HuH-7 (cell line): Measurements from ENCODE around the gene UCKL1.
"Not testable (repeated sequence)": the region's sequence is repeated elsewhere in the genome, so short reads cannot be mapped to it uniquely, and the experiment has no call there.

Experiments
- DNase-seq: peaks from one replicate; pipeline ENCODE4 v3.0.0; 2011; ENCODE audit warnings: low spot score

The UCKL1 gene

GRCh38 chr20:63955827-63956663 is at the start of gene UCKL1:
UCKL1 (minus strand) TSS chr20:63956416; CDS start chr20:63956372, 44 bp downstream.
- DNase-seq = peak; percentile 97

- DNase-seq = no peak
Observed at GRCh38 chr20:64005394-64005793, 49.2 kb upstream of the UCKL1 start.

GRCh38 chr20:64003960-64004725 is 47.9 kb upstream of the UCKL1 start:
- no peak for DNase-seq

- DNase-seq = no peak
Observed at GRCh38 chr20:64001607-64002011, 45.4 kb upstream of the UCKL1 start.

GRCh38 chr20:64000906-64001305 is 44.7 kb upstream of the UCKL1 start:
- DNase-seq = no peak

- no peak for DNase-seq
Observed at GRCh38 chr20:63982937-63983336, 26.7 kb upstream of the UCKL1 start.

- peak; percentile 98 for DNase-seq
Observed at GRCh38 chr20:63980806-63981728, 24.9 kb upstream of the UCKL1 start, which contains the start of gene PRPF6. PRPF6 (plus strand) TSS chr20:63981132; CDS start chr20:63981246, 114 bp downstream.

- DNase-seq = no peak
Observed at GRCh38 chr20:63980317-63980805, 24.1 kb upstream of the UCKL1 start.

GRCh38 chr20:63979557-63980316 is 23.5 kb upstream of the UCKL1 start, which contains the start of gene SAMD10:
SAMD10 (minus strand) TSS chr20:63979642; CDS start chr20:63979467, 175 bp downstream.
- peak; percentile 67 for DNase-seq

GRCh38 chr20:63979229-63979556 is 23.0 kb upstream of the UCKL1 start:
- no peak for DNase-seq

- peak; percentile 81 for DNase-seq
Observed at GRCh38 chr20:63978319-63979228, 22.4 kb upstream of the UCKL1 start.

GRCh38 chr20:63977739-63978276 is 21.6 kb upstream of the UCKL1 start:
- no peak for DNase-seq

- no peak for DNase-seq
Observed at GRCh38 chr20:63976980-63977738, 20.9 kb upstream of the UCKL1 start.

GRCh38 chr20:63976511-63976910 is 20.3 kb upstream of the UCKL1 start:
- not testable (repeated sequence) for DNase-seq

GRCh38 chr20:63974402-63975200 is 18.4 kb upstream of the UCKL1 start:
- DNase-seq = no peak

- DNase-seq = peak; percentile 98
Observed at GRCh38 chr20:63973636-63974401, 17.6 kb upstream of the UCKL1 start.

- no peak for DNase-seq
Observed at GRCh38 chr20:63973160-63973479, 16.9 kb upstream of the UCKL1 start.
